Immature natural killer cell (primary cell): ENCODE data around the gene POR. TPM values are rescaled to one million over a fixed set of nuclear protein-coding genes. Genes with fewer than 3 reads are reported as not detected.
"Not testable (repeated sequence)": the region's sequence is repeated elsewhere in the genome, so short reads cannot be mapped to it uniquely, and the experiment has no call there.

Experiments
- DNase-seq, 3 donors: peaks; one replicate each; pipeline ENCODE4 v3.0.0; 2022; ENCODE audit warnings: mixed read lengths in 1 of 3
- H3K27ac Mint-ChIP-seq, 6 donors: one replicate each; pipeline ENCODE4 v1.8.0; 2020; ENCODE audit warnings: mixed read lengths in 6 of 6, mild to moderate bottlenecking in 5 of 6, inconsistent platforms in 4 of 6, moderate library complexity in 3 of 6
- H3K27me3 Mint-ChIP-seq, 3 donors: one replicate each; pipeline ENCODE4 v1.8.0; 2020 to 2021; ENCODE audit warnings: low read depth in 3 of 3, mild to moderate bottlenecking in 3 of 3, mixed read lengths in 3 of 3, moderate library complexity in 3 of 3, inconsistent platforms in 1 of 3
- H3K36me3 Mint-ChIP-seq, 3 donors: one replicate each; pipeline ENCODE4 v1.8.0; 2020; ENCODE audit warnings: mixed read lengths in 3 of 3, inconsistent platforms in 2 of 3, mild to moderate bottlenecking in 2 of 3
- H3K4me1 Mint-ChIP-seq, 2 donors: one replicate each; pipeline ENCODE4 v1.8.0; 2020; ENCODE audit warnings: inconsistent platforms in 2 of 2, mild to moderate bottlenecking in 2 of 2, mixed read lengths in 2 of 2, moderate library complexity in 1 of 2
- H3K4me3 Mint-ChIP-seq, 5 donors: one replicate each; pipeline ENCODE4 v1.8.0; 2020; ENCODE audit warnings: mild to moderate bottlenecking in 5 of 5, mixed read lengths in 5 of 5, inconsistent platforms in 3 of 5, moderate library complexity in 3 of 5
- H3K9me3 Mint-ChIP-seq, 6 donors: one replicate each; pipeline ENCODE4 v1.8.0; 2020; ENCODE audit warnings: mild to moderate bottlenecking in 6 of 6, mixed read lengths in 6 of 6, inconsistent platforms in 4 of 6, moderate library complexity in 3 of 6
- polyA plus RNA-seq, 3 donors: library from polyadenylated mRNA; unstranded; fragments of 300-500 nt; fragmentation: Illumina TruSeq; gene quantifications; one replicate each; pipeline ENCODE4 v1.2.3, GENCODE V29; 2021

The POR gene
- polyA plus RNA-seq, 3 donors from 2014 or later: 49.5 to 68.9 (median 64.4) TPM

GRCh38 chr7:76009672-76010600, 95.0 kb downstream of the POR start:
- no peaks in the 10 kb centered on the region for H3K9me3 Mint-ChIP-seq
- H3K27me3 Mint-ChIP-seq: peaks cover 3 to 7% (median 7%) of the 10 kb centered on the region in 3 donors
- peaks cover 14 to 28% (median 19%) of the 10 kb centered on the region in 3 donors for H3K36me3 Mint-ChIP-seq
- H3K4me1 Mint-ChIP-seq: peaks cover 22 to 33% of the 10 kb centered on the region in 2 donors
- peak overlapping the region; percentile 29 to 86 (median 76) for H3K4me3 Mint-ChIP-seq
- peak overlapping the region in 5 of 6 donors; percentile 61 to 87 (median 78) for H3K27ac Mint-ChIP-seq
- no peak for DNase-seq

GRCh38 chr7:76011442-76011861, 96.5 kb downstream of the POR start:
- DNase-seq: no peak
- peaks cover 3 to 7% (median 7%) of the 10 kb centered on the region in 3 donors for H3K27me3 Mint-ChIP-seq
- no peaks in the 10 kb centered on the region for H3K9me3 Mint-ChIP-seq
- peaks cover 22 to 33% of the 10 kb centered on the region in 2 donors for H3K4me1 Mint-ChIP-seq
- H3K4me3 Mint-ChIP-seq: no peak overlapping the region
- H3K36me3 Mint-ChIP-seq: peaks cover 9 to 29% (median 14%) of the 10 kb centered on the region in 3 donors
- H3K27ac Mint-ChIP-seq: peak overlapping the region in 1 of 6 donors; percentile 72

GRCh38 chr7:76016191-76016947, 101.4 kb downstream of the POR start:
- peaks cover 11 to 48% (median 18%) of the 10 kb centered on the region in 3 donors for H3K36me3 Mint-ChIP-seq
- no peaks in the 10 kb centered on the region for H3K9me3 Mint-ChIP-seq

GRCh38 chr7:76018520-76018919, 103.6 kb downstream of the POR start:
- H3K4me3 Mint-ChIP-seq, H3K9me3 Mint-ChIP-seq, H3K27ac Mint-ChIP-seq, DNase-seq, H3K27me3 Mint-ChIP-seq: not testable (repeated sequence)
- Mint-ChIP-seq H3K36me3 (peaks cover 16 to 43% (median 16%) of the 10 kb centered on the region in 3 donors), H3K4me1 (peaks cover 7 to 10% of the 10 kb centered on the region in 2 donors)

More at GRCh38 chr7:76016191-76016947, 101.4 kb downstream of the POR start:
- H3K27ac Mint-ChIP-seq: no peak overlapping the region
- H3K4me3 Mint-ChIP-seq: no peak overlapping the region
- no peak for DNase-seq
- H3K27me3 Mint-ChIP-seq: no peaks in the 10 kb centered on the region
- H3K4me1 Mint-ChIP-seq: peaks cover 7 to 8% of the 10 kb centered on the region in 2 donors

GRCh38 chr7:76020031-76020714, 105.2 kb downstream of the POR start:
- H3K27me3 Mint-ChIP-seq: no peaks in the 10 kb centered on the region
- peak overlapping the region in 1 of 6 donors; percentile 30 for H3K27ac Mint-ChIP-seq
- peaks cover 7 to 10% of the 10 kb centered on the region in 2 donors for H3K4me1 Mint-ChIP-seq
- H3K9me3 Mint-ChIP-seq: no peaks in the 10 kb centered on the region
- peak overlapping the region in 1 of 5 donors; percentile 23 for H3K4me3 Mint-ChIP-seq
- peak; percentile 60 to 66 (median 64) for DNase-seq
- H3K36me3 Mint-ChIP-seq: peaks cover 14 to 42% (median 15%) of the 10 kb centered on the region in 3 donors

- H3K4me1 Mint-ChIP-seq: peaks cover 7 to 10% of the 10 kb centered on the region in 2 donors
- H3K27ac Mint-ChIP-seq: no peak overlapping the region
- no peak for DNase-seq
- H3K36me3 Mint-ChIP-seq: peaks cover 15 to 35% (median 18%) of the 10 kb centered on the region in 3 donors
- no peak overlapping the region for H3K4me3 Mint-ChIP-seq
- H3K9me3 Mint-ChIP-seq: no peaks in the 10 kb centered on the region
- no peaks in the 10 kb centered on the region for H3K27me3 Mint-ChIP-seq
Observed at GRCh38 chr7:76022026-76022780, 107.2 kb downstream of the POR start.

GRCh38 chr7:76023002-76023401, 108.0 kb downstream of the POR start:
- Mint-ChIP-seq H3K36me3 (peaks cover 13 to 31% (median 17%) of the 10 kb centered on the region in 3 donors), H3K4me1 (peaks cover 7 to 10% of the 10 kb centered on the region in 2 donors), H3K9me3 (no peaks in the 10 kb centered on the region), H3K4me3 (no peak overlapping the region), H3K27me3 (no peaks in the 10 kb centered on the region), H3K27ac (peak overlapping the region in 2 of 6 donors; percentile 38 to 72)
- no peak for DNase-seq

GRCh38 chr7:76029682-76030081, 114.7 kb downstream of the POR start:
- H3K4me1 Mint-ChIP-seq, H3K27ac Mint-ChIP-seq, DNase-seq, H3K27me3 Mint-ChIP-seq, H3K9me3 Mint-ChIP-seq, H3K4me3 Mint-ChIP-seq: not testable (repeated sequence)
- peaks cover 3 to 14% (median 8%) of the 10 kb centered on the region in 3 donors for H3K36me3 Mint-ChIP-seq

GRCh38 chr7:76031964-76032363, 117.0 kb downstream of the POR start:
- Mint-ChIP-seq H3K27ac (no peak overlapping the region), H3K4me3 (no peak overlapping the region), H3K27me3 (no peaks in the 10 kb centered on the region), H3K36me3 (peaks cover 3 to 9% (median 4%) of the 10 kb centered on the region in 3 donors), H3K4me1 (peaks cover 1 to 5% of the 10 kb centered on the region in 2 donors), H3K9me3 (no peaks in the 10 kb centered on the region)
- DNase-seq: no peak

Other genes starting within 250 kb of the POR start
- gene HIP1, start 176.2 kb upstream of the POR start, polyA plus RNA-seq: 10 to 100 TPM in 1 of 3 donors, 1 to 10 TPM in 2; 3.9 to 13.3 (median 5.9) TPM
- gene CCL26, start 142.9 kb upstream of the POR start, polyA plus RNA-seq: not detected
- not detected for gene CCL24, start 101.3 kb upstream of the POR start, polyA plus RNA-seq
- 100 to 1,000 TPM in 2 of 3 donors, 10 to 100 TPM in 1; 79.5 to 161 (median 104) TPM for gene RHBDD2, start 36.1 kb upstream of the POR start, polyA plus RNA-seq
- gene TMEM120A, start 79.4 kb downstream of the POR start, polyA plus RNA-seq: 10 to 100 TPM; 35.1 to 53.8 (median 47.6) TPM
- 100 to 1,000 TPM in 1 of 3 donors, 10 to 100 TPM in 2; 77.7 to 102 (median 79.5) TPM for gene STYXL1, start 132.8 kb downstream of the POR start, polyA plus RNA-seq
- 100 to 1,000 TPM; 154 to 180 (median 161) TPM for gene MDH2, start 133.0 kb downstream of the POR start, polyA plus RNA-seq